GM19397 (cell line): ENCODE data around the gene EEF1AKMT3.

ENCODE experiments used
- ATAC-seq: cut with Tn5 transposase; IDR thresholded peaks from one replicate; pipeline ENCODE4 v1.9.1; 2021; ENCODE audit warnings: mild to moderate bottlenecking, moderate library complexity; ENCODE audit not compliant: unreplicated experiment

EEF1AKMT3 gene

GRCh38 chr12:57750561-57751431 is 21.6 kb upstream of the EEF1AKMT3 start:
- ATAC-seq: no peak

DNA sequence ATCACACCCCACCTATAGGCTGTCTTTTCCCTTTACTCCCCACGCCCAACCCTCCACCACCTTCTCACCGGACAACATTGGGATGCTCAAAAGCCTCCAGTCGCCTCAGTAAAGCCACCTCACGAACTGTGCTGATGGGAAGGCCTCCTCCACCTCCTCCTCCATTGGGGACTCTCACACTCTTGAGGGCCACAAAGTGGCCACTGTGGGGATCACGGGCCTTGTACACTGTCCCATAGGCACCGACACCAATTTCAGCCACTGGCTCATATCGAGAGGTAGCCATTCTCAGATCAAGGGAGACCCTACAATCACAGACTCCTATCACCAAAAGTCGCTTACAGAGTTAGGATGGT is 21.0 kb upstream of the EEF1AKMT3 start:
- ATAC-seq: no peak

GRCh38 chr12:57751788-57752667 is 20.4 kb upstream of the EEF1AKMT3 start, which contains the start of gene CDK4:
TSS of gene CDK4 (minus strand) at chr12:57752310. CDS start at chr12:57751717, 593 bp downstream.
- ATAC-seq: peak; percentile 68

DNA sequence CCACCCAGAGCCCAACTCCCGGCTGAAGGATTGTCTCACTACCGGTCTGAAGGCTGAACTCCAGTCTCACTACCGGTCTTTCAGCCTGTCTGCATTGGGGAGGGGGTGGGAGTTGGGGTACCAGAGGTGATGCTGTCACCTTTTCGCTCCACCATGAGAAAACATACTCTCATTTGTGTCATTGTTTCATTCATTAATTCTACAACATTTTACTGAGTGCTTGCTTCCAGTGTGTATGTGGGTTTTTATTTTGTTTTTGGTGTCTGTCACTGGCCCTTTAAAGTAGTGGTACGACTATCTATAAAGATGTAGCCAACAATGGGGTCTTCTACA is 19.8 kb upstream of the EEF1AKMT3 start:
- ATAC-seq: no peak

DNA sequence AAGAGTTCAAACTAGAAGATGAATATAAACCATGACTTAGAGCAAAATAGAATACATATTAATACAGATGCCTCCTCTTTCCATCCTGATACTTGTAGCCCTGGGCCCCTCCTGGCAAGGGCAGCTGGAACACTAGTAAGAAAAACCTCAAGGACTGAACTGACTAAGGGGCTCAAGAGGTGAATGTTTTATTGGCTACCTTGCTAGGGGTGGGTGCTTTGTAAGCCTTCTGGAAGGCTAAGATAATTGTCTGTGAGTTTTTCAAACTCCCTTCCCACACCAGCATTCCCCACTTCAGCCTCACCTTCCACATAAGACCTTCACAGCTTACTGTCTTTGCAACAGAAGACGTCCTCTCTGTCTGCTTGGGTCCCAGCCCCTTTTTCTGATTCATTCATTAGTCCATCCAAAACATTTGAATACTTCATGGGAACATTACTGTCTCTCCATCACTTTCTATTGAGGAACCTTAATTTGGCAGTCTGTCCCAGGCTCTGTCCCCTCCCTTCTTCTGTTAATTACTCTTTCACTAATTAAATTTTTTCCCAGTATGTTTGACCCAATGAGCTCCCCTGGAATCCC is 18.6 kb upstream of the EEF1AKMT3 start:
- no peak for ATAC-seq

GRCh38 chr12:57754411-57755193 is 17.8 kb upstream of the EEF1AKMT3 start, which contains the start of gene MARCHF9:
TSS of gene MARCHF9 (plus strand) at chr12:57755103. CDS start at chr12:57755529, 426 bp downstream.
- ATAC-seq: no peak

DNA sequence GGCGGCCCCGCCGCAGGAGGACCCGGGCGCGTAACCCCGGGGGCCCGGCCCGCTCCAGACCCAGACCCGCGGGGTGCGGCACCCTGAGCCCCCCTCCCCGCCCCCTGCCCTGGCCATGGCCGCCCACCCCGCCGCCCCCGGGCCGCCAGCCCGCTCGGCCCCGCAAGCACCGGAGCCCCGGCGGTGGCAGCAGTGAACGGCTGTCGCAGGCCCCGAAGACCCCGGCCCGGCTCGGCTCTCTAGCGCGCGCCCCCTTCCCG is 17.3 kb upstream of the EEF1AKMT3 start:
- no peak for ATAC-seq

- no peak for ATAC-seq
Observed at GRCh38 chr12:57755454-57756372, 16.7 kb upstream of the EEF1AKMT3 start.

DNA sequence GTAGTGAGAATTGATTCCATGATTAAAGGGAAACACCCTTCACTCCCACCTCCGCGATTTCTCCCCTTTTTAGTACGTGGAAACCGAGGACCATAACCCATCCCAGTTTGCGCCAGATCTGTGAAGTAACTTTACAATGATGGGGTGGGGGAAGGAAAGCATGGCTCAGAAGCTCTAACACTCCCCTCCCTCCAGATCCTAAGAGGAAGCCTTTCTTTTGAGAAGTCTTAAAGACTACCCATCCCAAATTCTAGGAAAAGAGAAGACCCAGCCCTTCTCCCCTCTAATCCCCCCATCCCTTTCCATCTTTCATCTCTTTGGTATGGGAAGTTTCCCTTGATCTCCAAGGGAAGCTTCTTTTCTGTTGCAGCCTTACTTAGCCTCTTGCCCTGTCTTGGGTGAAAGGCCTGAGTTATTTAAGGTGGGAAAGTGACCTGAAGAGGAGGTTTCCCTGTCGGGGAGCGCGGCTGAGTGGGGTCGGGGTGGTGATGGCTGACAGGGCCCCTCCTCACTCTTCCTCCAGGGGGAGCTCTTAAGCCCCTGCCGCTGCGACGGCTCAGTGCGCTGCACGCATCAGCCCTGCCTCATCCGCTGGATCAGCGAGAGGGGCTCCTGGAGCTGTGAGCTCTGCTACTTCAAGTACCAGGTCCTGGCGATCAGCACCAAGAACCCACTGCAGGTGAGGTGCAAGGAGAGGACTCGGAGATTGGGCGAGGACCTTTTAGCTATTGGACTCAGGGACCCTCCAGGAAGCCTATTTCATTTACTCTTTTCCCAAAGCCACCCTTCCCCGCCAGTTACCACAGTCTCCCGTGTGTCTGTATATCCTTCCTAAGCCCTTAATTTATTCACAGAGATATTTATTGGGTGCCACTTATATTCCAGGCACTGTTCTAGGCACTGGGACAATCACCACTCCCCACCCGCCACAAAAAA is 15.7 kb upstream of the EEF1AKMT3 start:
- ATAC-seq: peak; percentile 18

DNA sequence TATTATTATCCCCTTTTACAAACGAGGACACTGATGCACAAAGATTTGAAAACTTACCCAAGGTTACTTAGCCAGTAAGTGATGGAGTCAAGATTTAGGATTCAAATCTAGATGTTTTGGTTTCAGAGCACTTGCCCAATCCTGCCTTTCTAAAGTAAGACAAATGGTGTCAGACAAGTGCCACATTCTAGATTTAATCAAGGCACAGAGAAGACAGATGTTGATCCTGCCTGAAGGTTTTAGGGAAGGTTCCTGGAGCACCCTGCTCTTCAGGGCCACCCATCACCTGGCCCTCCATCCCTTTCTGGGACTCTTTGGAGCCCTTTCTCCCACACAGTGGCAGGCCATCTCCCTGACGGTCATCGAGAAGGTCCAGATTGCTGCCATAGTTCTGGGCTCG is 14.6 kb upstream of the EEF1AKMT3 start:
- no peak for ATAC-seq

- no peak for ATAC-seq
Observed at GRCh38 chr12:57758552-57759359, 13.7 kb upstream of the EEF1AKMT3 start.

DNA sequence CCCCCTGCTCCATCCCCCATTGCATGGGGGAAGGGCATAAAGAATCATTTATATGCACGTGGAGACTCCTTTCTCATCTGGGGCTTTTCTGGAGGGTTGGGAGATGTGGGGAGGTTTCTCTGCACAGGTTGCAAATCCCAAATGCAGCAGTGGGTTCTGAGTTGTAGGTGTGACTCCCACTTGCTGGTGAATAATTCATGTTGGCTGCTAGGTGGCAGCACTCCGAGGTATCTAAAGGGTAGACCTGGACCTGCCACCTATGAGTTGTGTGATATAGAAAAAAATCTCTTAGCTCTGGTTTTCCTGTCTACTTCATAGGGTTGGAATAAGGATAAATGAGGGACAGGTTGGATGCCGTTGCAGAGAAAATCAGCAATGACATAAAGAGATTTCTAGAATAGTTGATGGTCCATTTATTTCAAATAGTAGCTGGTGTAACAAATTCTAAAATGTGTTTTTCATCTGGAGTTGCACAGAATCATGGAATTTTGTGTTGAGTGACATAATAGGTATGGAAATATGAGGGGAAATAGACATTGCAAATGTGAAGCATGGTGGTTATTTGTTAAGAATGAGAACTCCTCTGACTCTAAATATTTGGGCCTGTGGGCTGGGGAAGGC is 12.9 kb upstream of the EEF1AKMT3 start:
- no peak for ATAC-seq

DNA sequence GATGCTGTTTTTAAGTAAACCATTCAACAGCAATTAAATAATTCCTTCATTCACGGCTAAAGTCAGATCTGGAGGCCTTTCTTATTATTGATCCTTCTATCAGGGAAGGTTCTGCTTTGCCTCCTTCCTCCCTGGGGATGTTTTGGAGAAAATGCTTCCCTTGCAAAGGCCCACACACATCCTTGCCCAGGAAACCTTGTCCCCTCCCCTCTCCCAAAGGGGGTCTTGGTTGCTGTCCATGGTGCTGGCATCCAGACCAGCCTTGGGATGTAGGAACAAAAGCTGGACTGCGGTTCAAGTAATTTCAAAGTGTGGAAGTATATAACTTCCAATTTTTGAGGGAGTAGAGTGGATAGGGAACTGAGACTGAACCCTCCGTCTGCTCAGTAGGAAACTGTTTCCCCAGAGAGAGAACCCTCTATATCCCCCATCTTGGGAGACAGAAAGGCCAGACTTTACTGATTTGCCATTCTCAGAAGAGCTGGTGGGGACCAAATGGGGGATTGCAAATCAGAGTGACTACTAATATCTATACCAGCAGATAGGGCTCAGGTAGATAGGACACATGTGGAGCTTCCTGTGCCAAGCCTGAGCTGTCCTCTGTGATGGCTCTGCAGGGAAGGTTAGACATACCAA is 11.9 kb upstream of the EEF1AKMT3 start:
- no peak for ATAC-seq

GRCh38 chr12:57761391-57761998 is 10.9 kb upstream of the EEF1AKMT3 start:
- no peak for ATAC-seq

GRCh38 chr12:57762463-57762862 is 10.0 kb upstream of the EEF1AKMT3 start:
- no peak for ATAC-seq

DNA sequence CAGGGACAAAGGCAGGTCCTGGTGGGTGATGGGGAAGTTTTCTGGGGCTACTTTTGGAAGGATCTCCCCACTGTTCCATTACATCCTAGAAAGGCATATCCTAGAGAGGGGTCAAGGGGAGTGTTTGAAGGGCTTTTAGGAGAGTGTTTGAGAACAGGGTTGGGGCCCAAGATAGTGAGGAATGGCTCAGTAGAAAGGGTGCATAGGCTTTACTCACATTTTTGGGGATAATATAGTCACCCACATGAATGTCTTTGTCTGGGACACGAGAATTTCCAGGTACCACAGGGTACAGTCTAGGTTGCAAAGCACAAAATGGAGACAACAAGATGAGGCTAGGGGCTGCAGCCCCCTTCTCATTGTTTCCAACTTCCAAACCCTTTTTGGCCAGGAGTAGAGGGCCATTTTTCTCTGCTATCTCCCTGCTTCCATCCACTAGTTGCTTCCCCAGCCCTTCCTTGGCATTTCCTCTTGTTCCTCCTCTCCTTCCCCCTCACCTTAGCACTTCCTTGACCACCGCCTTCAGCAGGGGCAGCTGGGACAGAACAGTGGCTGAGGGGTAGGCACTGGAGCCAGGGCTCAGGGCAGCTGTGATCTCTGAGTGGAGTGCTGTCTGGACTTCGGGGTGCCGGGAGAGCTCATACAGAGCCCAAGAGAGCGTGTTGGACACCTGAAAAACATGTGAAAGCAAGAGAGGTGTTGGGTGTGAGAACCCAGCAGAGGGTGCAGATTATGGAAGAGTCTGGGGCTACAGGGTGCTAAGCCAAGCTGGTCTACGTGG is 8.3 kb upstream of the EEF1AKMT3 start:
- ATAC-seq: no peak
